ENCODE data around the gene RFX2. TPM values are rescaled to one million over a fixed set of nuclear protein-coding genes. Genes with fewer than 3 reads are reported as not detected.
"Not testable (repeated sequence)": the region's sequence is repeated elsewhere in the genome, so short reads cannot be mapped to it uniquely, and the experiment has no call there.

RFX2 gene
- polyA plus RNA-seq, 1 donor: 9.2 TPM

GRCh38 chr19:6038634-6039405 is 71.5 kb downstream of the RFX2 start:
- DNase-seq: no peak

GRCh38 chr19:6035026-6035425 is 75.3 kb downstream of the RFX2 start:
- DNase-seq: no peak

GRCh38 chr19:6034512-6034911 is 75.8 kb downstream of the RFX2 start:
- no peak for DNase-seq

GRCh38 chr19:6033744-6034264 is 76.5 kb downstream of the RFX2 start:
- DNase-seq: no peak

GRCh38 chr19:6032827-6033226 is 77.5 kb downstream of the RFX2 start:
- no peak for DNase-seq

- no peak for DNase-seq
These were observed 77.9 kb downstream of the RFX2 start for GRCh38 chr19:6032381-6032780.

GRCh38 chr19:6030214-6030507 is 80.1 kb downstream of the RFX2 start:
- DNase-seq: no peak

- no peak for DNase-seq
These were observed 83.7 kb downstream of the RFX2 start for GRCh38 chr19:6026390-6027227.

- not testable (repeated sequence) for DNase-seq
These were observed 85.5 kb downstream of the RFX2 start for GRCh38 chr19:6024756-6025155.

GRCh38 chr19:6023936-6024335 is 86.4 kb downstream of the RFX2 start:
- DNase-seq: no peak

GRCh38 chr19:6023085-6023682 is 87.1 kb downstream of the RFX2 start:
- DNase-seq: no peak

GRCh38 chr19:6022570-6023064 is 87.7 kb downstream of the RFX2 start:
- no peak for DNase-seq

- DNase-seq: peak; percentile 88
These were observed 88.3 kb downstream of the RFX2 start for GRCh38 chr19:6021878-6022569.

- no peak for DNase-seq
These were observed 89.1 kb downstream of the RFX2 start for GRCh38 chr19:6020972-6021805.

GRCh38 chr19:6020166-6020882 is 90.0 kb downstream of the RFX2 start:
- DNase-seq: no peak

- no peak for DNase-seq
These were observed 91.5 kb downstream of the RFX2 start for GRCh38 chr19:6018786-6019185.

- DNase-seq: no peak
These were observed 92.7 kb downstream of the RFX2 start for GRCh38 chr19:6017576-6017975.

GRCh38 chr19:6015841-6016545 is 94.3 kb downstream of the RFX2 start:
- DNase-seq: no peak

GRCh38 chr19:6014551-6015135 is 95.7 kb downstream of the RFX2 start:
- DNase-seq: no peak

All from left kidney (tissue), 2 donors.